Measurements from ENCODE around the gene CENPS.

GRCh38 chr1:10474613-10475507 lies 44.6 kb downstream of the CENPS start, which contains the start of gene PEX14:
- TF ChIP-seq, protein P1, sequence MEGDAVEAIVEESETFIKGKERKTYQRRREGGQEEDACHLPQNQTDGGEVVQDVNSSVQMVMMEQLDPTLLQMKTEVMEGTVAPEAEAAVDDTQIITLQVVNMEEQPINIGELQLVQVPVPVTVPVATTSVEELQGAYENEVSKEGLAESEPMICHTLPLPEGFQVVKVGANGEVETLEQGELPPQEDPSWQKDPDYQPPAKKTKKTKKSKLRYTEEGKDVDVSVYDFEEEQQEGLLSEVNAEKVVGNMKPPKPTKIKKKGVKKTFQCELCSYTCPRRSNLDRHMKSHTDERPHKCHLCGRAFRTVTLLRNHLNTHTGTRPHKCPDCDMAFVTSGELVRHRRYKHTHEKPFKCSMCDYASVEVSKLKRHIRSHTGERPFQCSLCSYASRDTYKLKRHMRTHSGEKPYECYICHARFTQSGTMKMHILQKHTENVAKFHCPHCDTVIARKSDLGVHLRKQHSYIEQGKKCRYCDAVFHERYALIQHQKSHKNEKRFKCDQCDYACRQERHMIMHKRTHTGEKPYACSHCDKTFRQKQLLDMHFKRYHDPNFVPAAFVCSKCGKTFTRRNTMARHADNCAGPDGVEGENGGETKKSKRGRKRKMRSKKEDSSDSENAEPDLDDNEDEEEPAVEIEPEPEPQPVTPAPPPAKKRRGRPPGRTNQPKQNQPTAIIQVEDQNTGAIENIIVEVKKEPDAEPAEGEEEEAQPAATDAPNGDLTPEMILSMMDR (IDR thresholded peaks at IDR 0.05): peak in 1 of 4 experiments; percentile 8
- TF ChIP-seq POLR2A (IDR thresholded peaks at IDR 0.05): peak in 1 of 2 donors; percentile 32
